ENCODE results near the gene LHX1.

The LHX1 gene

GRCh38 chr17:36923814-36924221, 13.5 kb upstream of the LHX1 start:
- DNase-seq, result no peak

- no peak for DNase-seq
Measured at GRCh38 chr17:36926226-36926625, 11.0 kb upstream of the LHX1 start.

- no peak for DNase-seq
Measured at GRCh38 chr17:36926701-36927100, 10.6 kb upstream of the LHX1 start.

- no peak for DNase-seq
Measured at GRCh38 chr17:36928471-36929345, 8.6 kb upstream of the LHX1 start.

- no peak for DNase-seq
Measured at GRCh38 chr17:36929851-36930582, 7.3 kb upstream of the LHX1 start.

- no peak for DNase-seq
Measured at GRCh38 chr17:36930583-36930900, 6.7 kb upstream of the LHX1 start.

GRCh38 chr17:36931096-36931696, 6.1 kb upstream of the LHX1 start:
- no peak for DNase-seq

GRCh38 chr17:36931697-36932382, 5.4 kb upstream of the LHX1 start:
- no peak for DNase-seq

- DNase-seq, result no peak
Measured at GRCh38 chr17:36932383-36932693, 4.9 kb upstream of the LHX1 start.

- DNase-seq, result no peak
Measured at GRCh38 chr17:36932694-36933511, 4.4 kb upstream of the LHX1 start.

- no peak for DNase-seq
Measured at GRCh38 chr17:36933512-36934143, 3.6 kb upstream of the LHX1 start.

GRCh38 chr17:36934144-36934691, 3.1 kb upstream of the LHX1 start:
- no peak for DNase-seq

GRCh38 chr17:36934692-36935630, 2.3 kb upstream of the LHX1 start:
- DNase-seq, result no peak

- no peak for DNase-seq
Measured at GRCh38 chr17:36935671-36936454, 1.4 kb upstream of the LHX1 start.

GRCh38 chr17:36936455-36937000, 747 bp upstream of the LHX1 start:
- DNase-seq, result no peak

- no peak for DNase-seq
Measured at GRCh38 chr17:36937959-36938565, 787 bp downstream of the LHX1 start.

- DNase-seq, result no peak
Measured at GRCh38 chr17:36938566-36939051, 1.3 kb downstream of the LHX1 start.

- no peak for DNase-seq
Measured at GRCh38 chr17:36939052-36939801, 2.0 kb downstream of the LHX1 start.

Measured in activated CD4-positive, alpha-beta T cell treated with anti-CD3 and anti-CD28 coated beads, Interleukin-2, amount 50 U/mL, for 16 hours (primary cell).